SIG-M5 (cell line): Measurements from ENCODE around the gene TNS1.

Experiments
- DNase-seq: peaks from one replicate; lab custom pipeline; 2025; lab: John Stamatoyannopoulos, UW

The TNS1 gene

GRCh38 chr2:217870528-217871011 lies 132.2 kb downstream of the TNS1 start:
- no peak for DNase-seq

GRCh38 chr2:217868911-217869334 lies 133.9 kb downstream of the TNS1 start:
- DNase-seq, result no peak

GRCh38 chr2:217868265-217868892 lies 134.4 kb downstream of the TNS1 start:
- no peak for DNase-seq

GRCh38 chr2:217866457-217866856 lies 136.3 kb downstream of the TNS1 start:
- DNase-seq, result no peak

- no peak for DNase-seq
Observed at GRCh38 chr2:217864963-217865772, 137.6 kb downstream of the TNS1 start.

GRCh38 chr2:217863883-217864282 lies 138.9 kb downstream of the TNS1 start:
- DNase-seq, result no peak

- no peak for DNase-seq
Observed at GRCh38 chr2:217861334-217861877, 141.4 kb downstream of the TNS1 start.

GRCh38 chr2:217859926-217860325 lies 142.9 kb downstream of the TNS1 start:
- no peak for DNase-seq

- DNase-seq, result no peak
Observed at GRCh38 chr2:217858519-217859491, 144.0 kb downstream of the TNS1 start.

GRCh38 chr2:217857624-217858506 lies 144.9 kb downstream of the TNS1 start:
- DNase-seq, result no peak

GRCh38 chr2:217856871-217857270 lies 145.9 kb downstream of the TNS1 start:
- no peak for DNase-seq

GRCh38 chr2:217856159-217856558 lies 146.6 kb downstream of the TNS1 start:
- DNase-seq, result no peak

- DNase-seq, result no peak
Observed at GRCh38 chr2:217854684-217855420, 147.9 kb downstream of the TNS1 start.

- no peak for DNase-seq
Observed at GRCh38 chr2:217853961-217854360, 148.8 kb downstream of the TNS1 start.

- no peak for DNase-seq
Observed at GRCh38 chr2:217853301-217853881, 149.4 kb downstream of the TNS1 start.

GRCh38 chr2:217852555-217853211 lies 150.1 kb downstream of the TNS1 start:
- no peak for DNase-seq

GRCh38 chr2:217851191-217852020 lies 151.4 kb downstream of the TNS1 start:
- no peak for DNase-seq
